CD14-positive monocyte (primary cell): Measurements from ENCODE around the gene IFIT3. TPM values are rescaled to one million over a fixed set of nuclear protein-coding genes. Genes with fewer than 3 reads are reported as not detected.

Experiments used
- DNase-seq, 3 donors: peaks; one replicate each; pipeline ENCODE4 v3.0.0-alpha.2; 2011 to 2022
- H2AFZ ChIP-seq: 2 replicates; pipeline ENCODE4 v1.6.0; 2012; ENCODE audit warnings: mild to moderate bottlenecking, low read depth, low read length, inconsistent platforms; ENCODE audit not compliant: insufficient read depth, poor library complexity, severe bottlenecking
- H3K27ac ChIP-seq, 2 donors: 1 replicate in 1 of 2; 2 replicates in 1 of 2; pipeline ENCODE4 v1.5.1; 2012 to 2013; ENCODE audit warnings: low read length in 2 of 2, control low read depth in 1 of 2, inconsistent platforms in 1 of 2, low read depth in 1 of 2, mild to moderate bottlenecking in 1 of 2
- H3K27me3 ChIP-seq, 2 donors: one replicate each; pipeline versions ENCODE4 v1.6.0 to v1.6.1; 2011 to 2013; ENCODE audit warnings: low read length in 2 of 2; ENCODE audit not compliant: control insufficient read depth in 2 of 2, insufficient read depth in 2 of 2
- H3K36me3 ChIP-seq, 2 donors: replicated peaks in 1 of 2; 1 replicate in 1 of 2; 2 replicates in 1 of 2; pipeline versions ENCODE4 v1.5.1 to v1.6.1; 2012 to 2013; ENCODE audit warnings: low read length in 2 of 2, control low read depth in 1 of 2, inconsistent platforms in 1 of 2, mild to moderate bottlenecking in 1 of 2; ENCODE audit not compliant: insufficient read depth in 2 of 2, control insufficient read depth in 1 of 2
- H3K4me1 ChIP-seq, 2 donors: 1 replicate in 1 of 2; 2 replicates in 1 of 2; pipeline versions ENCODE4 v1.5.1 to v1.6.1; 2012 to 2013; ENCODE audit warnings: low read length in 2 of 2, control low read depth in 1 of 2, inconsistent platforms in 1 of 2, mild to moderate bottlenecking in 1 of 2, moderate library complexity in 1 of 2; ENCODE audit not compliant: insufficient read depth in 2 of 2, control insufficient read depth in 1 of 2
- H3K4me2 ChIP-seq: replicated peaks from 2 replicates; pipeline ENCODE3; 2012; ENCODE audit warnings: low read length, moderate library complexity, mild to moderate bottlenecking; ENCODE audit not compliant: poor library complexity, severe bottlenecking; ENCODE audit errors: extremely low read depth
- H3K4me3 ChIP-seq, 3 experiments: fragments of 200-600 bp in 1 of 3; sonication (generic) in 1 of 3; replicated peaks in 1 of 3; 1 replicate in 2 of 3; 2 replicates in 1 of 3; pipeline ENCODE4 v1.5.1; 2011 to 2013; ENCODE audit warnings: low read length in 3 of 3, mild to moderate bottlenecking in 3 of 3, control low read depth in 2 of 3, low read depth in 2 of 3, inconsistent platforms in 1 of 3, moderate library complexity in 1 of 3
- H3K79me2 ChIP-seq: 2 replicates; pipeline ENCODE4 v1.6.0; 2012; ENCODE audit warnings: mild to moderate bottlenecking, control low read depth, inconsistent platforms, low read length, moderate library complexity; ENCODE audit not compliant: insufficient read depth
- H3K9ac ChIP-seq: 2 replicates; pipeline ENCODE4 v1.6.0; 2017; ENCODE audit warnings: low read length, mild to moderate bottlenecking; ENCODE audit not compliant: insufficient read depth, poor library complexity, severe bottlenecking
- H3K9me3 ChIP-seq, 2 donors: replicated peaks in 1 of 2; 1 replicate in 1 of 2; 2 replicates in 1 of 2; pipeline versions ENCODE4 v1.5.1 to v1.6.1; 2012 to 2013; ENCODE audit warnings: low read length in 2 of 2, control low read depth in 1 of 2; ENCODE audit not compliant: control insufficient read depth in 1 of 2, insufficient read depth in 1 of 2
- H4K20me1 ChIP-seq: 2 replicates; pipeline ENCODE4 v1.6.0; 2012; ENCODE audit warnings: mild to moderate bottlenecking, low read length, control low read depth, moderate library complexity; ENCODE audit not compliant: insufficient read depth
- H3K27ac Mint-ChIP-seq, 7 donors: one replicate each; pipeline ENCODE4 v1.8.0; 2020; ENCODE audit warnings: mild to moderate bottlenecking in 7 of 7, mixed read lengths in 7 of 7, moderate library complexity in 6 of 7, inconsistent platforms in 2 of 7
- H3K27me3 Mint-ChIP-seq, 3 donors: one replicate each; pipeline ENCODE4 v1.8.0; 2021 to 2022; ENCODE audit warnings: low read depth in 3 of 3, mild to moderate bottlenecking in 3 of 3, mixed read lengths in 3 of 3, moderate library complexity in 3 of 3, inconsistent platforms in 1 of 3
- H3K36me3 Mint-ChIP-seq, 2 donors: one replicate each; pipeline ENCODE4 v1.8.0; 2020; ENCODE audit warnings: mixed read lengths in 2 of 2, inconsistent platforms in 1 of 2, mild to moderate bottlenecking in 1 of 2
- H3K4me1 Mint-ChIP-seq: one replicate; pipeline ENCODE4 v1.8.0; 2020; ENCODE audit warnings: mild to moderate bottlenecking, mixed read lengths
- H3K4me3 Mint-ChIP-seq, 2 donors: one replicate each; pipeline ENCODE4 v1.8.0; 2020; ENCODE audit warnings: mild to moderate bottlenecking in 2 of 2, mixed read lengths in 2 of 2, moderate library complexity in 1 of 2
- H3K9me3 Mint-ChIP-seq, 7 donors: one replicate each; pipeline ENCODE4 v1.8.0; 2020 to 2022; ENCODE audit warnings: mixed read lengths in 7 of 7, mild to moderate bottlenecking in 6 of 7, moderate library complexity in 6 of 7, inconsistent platforms in 2 of 7
- CTCF ChIP-seq: fragments of 200-600 bp; IDR thresholded peaks from one replicate; pipeline ENCODE4 v1.8.0; 2022; ENCODE audit warnings: antibody characterized with exemption, mild to moderate bottlenecking
- WGBS: methylation state at CpG from one replicate; pipeline ENCODE4 v1.1.5; 2013; ENCODE audit warnings: missing lambda C conversion rate; ENCODE audit not compliant: insufficient coverage; 5-methylcytosine and 5-hydroxymethylcytosine counted together
- intact Hi-C, 2 donors: fragments of 100-400 bp; cut with micrococcal nuclease; formaldehyde crosslinking; loops; one replicate each; pipeline versions ENCODE4 v1.15.0 to v1.15.1; 2023
- polyA plus RNA-seq, 3 donors: library from polyadenylated mRNA; depleted of rRNA in 1 of 3; unstranded in 2 of 3; stranded (reverse) in 1 of 3; fragments of 300-500 nt in 2 of 3; fragments of >200 nt in 1 of 3; fragmentation: Illumina TruSeq in 2 of 3; gene quantifications; 1 replicate in 2 of 3; 2 replicates in 1 of 3; pipeline ENCODE4 v1.2.3, GENCODE V29; 2012 to 2021

Gene IFIT3
- polyA plus RNA-seq, 3 donors = 13.8 to 38.0 (median 26.4) TPM

- peaks cover 0 to 2% (median 0%) of the 10 kb centered on the region in 7 donors for H3K9me3 Mint-ChIP-seq
- Histone ChIP-seq H3K27me3 (no peaks in the 10 kb centered on the region), H3K4me3 (peak overlapping the region; percentile 40 to 95 (median 78)), H3K79me2 (peaks cover 57% of the 10 kb centered on the region), H2AFZ (no peak overlapping the region), H4K20me1 (peaks cover 24% of the 10 kb centered on the region), H3K4me2 (peak overlapping the region; percentile 82), H3K36me3 (peaks cover 0 to 8% of the 10 kb centered on the region in 2 donors), H3K4me1 (peaks cover 68 to 80% of the 10 kb centered on the region in 2 donors), H3K27ac (peak overlapping the region; percentile 13 to 79), H3K9ac (peak overlapping the region; percentile 13), H3K9me3 (no peaks in the 10 kb centered on the region)
- peaks cover 0 to 4% (median 0%) of the 10 kb centered on the region in 3 donors for H3K27me3 Mint-ChIP-seq
- DNase-seq = peak; percentile 39 to 66 (median 63)
- intact Hi-C loops = no loop called here
- 9% methylated on average over 4 of the region's 5 CpGs for WGBS
- peaks cover 3 to 10% of the 10 kb centered on the region in 2 donors for H3K36me3 Mint-ChIP-seq
- peak overlapping the region; percentile 88 to 94 (median 92) for H3K27ac Mint-ChIP-seq
- peak overlapping the region; percentile 81 to 90 for H3K4me3 Mint-ChIP-seq
- no peak for TF ChIP-seq CTCF
- H3K4me1 Mint-ChIP-seq = peaks cover 78% of the 10 kb centered on the region
Measured at GRCh38 chr10:89332123-89332633, 4.4 kb downstream of the IFIT3 start.

- Histone ChIP-seq H3K27me3 (no peaks in the 10 kb centered on the region), H3K27ac (no peak overlapping the region), H2AFZ (no peak overlapping the region), H3K4me2 (no peak overlapping the region), H3K9ac (no peak overlapping the region), H3K4me1 (peaks cover 42 to 54% of the 10 kb centered on the region in 2 donors), H3K79me2 (peaks cover 40% of the 10 kb centered on the region), H3K9me3 (no peaks in the 10 kb centered on the region), H3K36me3 (peaks cover 29 to 39% of the 10 kb centered on the region in 2 donors), H4K20me1 (peaks cover 50% of the 10 kb centered on the region), H3K4me3 (no peak overlapping the region)
- Mint-ChIP-seq H3K9me3 (peaks cover 0 to 2% (median 0%) of the 10 kb centered on the region in 7 donors), H3K27me3 (peaks cover 0 to 4% (median 0%) of the 10 kb centered on the region in 3 donors), H3K27ac (no peak overlapping the region), H3K36me3 (peaks cover 30 to 34% of the 10 kb centered on the region in 2 donors), H3K4me3 (no peak overlapping the region), H3K4me1 (peaks cover 54% of the 10 kb centered on the region)
- WGBS = 100% methylated on average over 1 of the region's 3 CpGs
- no peak for DNase-seq
- no peak for TF ChIP-seq CTCF
- intact Hi-C loops = no loop called here
Measured at GRCh38 chr10:89335226-89335625, 7.4 kb downstream of the IFIT3 start.
